OCI-LY3 (cell line): Measurements from ENCODE around the gene NOVA1.

Experiments
- CTCF ChIP-seq: fragments of 200-600, 300-600 bp; sonication (generic); IDR thresholded peaks from 2 replicates; pipeline ENCODE4 v1.5.1; 2014; ENCODE audit warnings: antibody characterized with exemption, low read length, low read depth
- EZH2phosphoT487 ChIP-seq: fragments of 200-600 bp; shearing (Covaris generic); IDR thresholded peaks from 2 replicates; pipeline ENCODE4 v1.6.1; 2018; ENCODE audit warnings: antibody characterized with exemption, mixed run types, low read depth

- TF ChIP-seq CTCF (no peak), EZH2phosphoT487 (no peak)
Observed at GRCh38 chr14:26626256-26626655, 28.4 kb upstream of the NOVA1 start.
